GM23338 (cell line): ENCODE measurements around the gene FRAT2. TPM values are rescaled to one million over a fixed set of nuclear protein-coding genes. Genes with fewer than 3 reads are reported as not detected.

Experiments used
- EZH2 ChIP-seq: fragments of 200-600 bp; sonication (generic); IDR thresholded peaks from one replicate; pipeline ENCODE4 v1.8.0; 2017; ENCODE audit warnings: antibody characterized with exemption, mild to moderate bottlenecking, low read depth; ENCODE audit not compliant: unreplicated experiment
- JUNB ChIP-seq: IDR thresholded peaks from one replicate; pipeline ENCODE4 v1.6.1; 2016; ENCODE audit warnings: antibody characterized with exemption; ENCODE audit not compliant: unreplicated experiment
- STAT1 ChIP-seq: IDR thresholded peaks from one replicate; pipeline ENCODE4 v1.6.1; 2016; ENCODE audit warnings: antibody characterized with exemption; ENCODE audit not compliant: unreplicated experiment
- ZNF331 ChIP-seq: fragments of 250-450 bp; sonication (Bioruptor Pico); IDR thresholded peaks from 2 replicates; pipeline ENCODE4 v1.5.0; 2020; ENCODE audit warnings: low read depth, mild to moderate bottlenecking, moderate library complexity
- polyA plus RNA-seq: library from polyadenylated mRNA; unstranded; fragments of >200 nt; fragmentation: Nextera tagmentation; extraction: Ambion mirVana; gene quantifications from 2 replicates; pipeline ENCODE4 v1.2.1, GENCODE V29; 2016
- total RNA-seq: library from RNA; depleted of rRNA; stranded (reverse); fragments of >200 nt; shearing (Covaris generic); gene quantifications from 2 replicates; pipeline ENCODE4 v1.2.3, GENCODE V29; 2014
- TF ChIP-seq, protein P1 (sequence below): fragments of 250-450 bp; sonication (Bioruptor Pico); IDR thresholded peaks from 2 replicates; pipeline ENCODE4 v1.5.0; 2020; ENCODE audit warnings: mild to moderate bottlenecking, moderate library complexity
- TF ChIP-seq, protein P2 (sequence below): IDR thresholded peaks from one replicate; pipeline ENCODE4 v1.6.1; 2018; ENCODE audit warnings: antibody characterized with exemption; ENCODE audit not compliant: unreplicated experiment

The FRAT2 gene
- total and polyA plus RNA-seq, 2 experiments from 2014 or later = 24.5 to 109 TPM

DNA sequence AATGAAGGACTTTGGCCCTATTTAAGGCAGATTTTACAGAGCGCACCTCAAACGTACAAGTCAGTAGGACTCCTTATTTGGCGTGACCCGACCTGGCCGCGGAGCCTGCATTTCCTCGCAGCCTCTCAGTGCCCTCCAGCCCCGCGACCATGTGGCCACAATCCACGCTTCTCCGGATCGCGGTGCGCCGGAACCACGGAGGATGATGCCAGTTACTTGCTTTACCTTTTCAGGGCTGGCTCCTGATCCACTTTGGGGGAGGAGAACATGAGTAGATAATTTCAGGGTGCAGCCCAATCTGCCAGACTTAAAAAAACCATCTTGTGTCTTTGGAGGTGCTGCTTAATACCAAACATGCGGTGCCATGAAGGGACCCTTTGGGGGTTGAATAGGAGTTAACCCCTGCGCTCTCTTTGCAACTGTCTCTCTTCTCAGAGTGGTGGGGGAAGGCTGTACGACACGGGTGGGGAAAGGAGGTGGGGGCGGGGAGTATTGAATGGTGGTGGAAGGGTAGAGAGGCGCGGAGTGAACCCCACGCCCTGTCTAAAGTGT is 14.0 kb downstream of the FRAT2 start (continued):
- TF ChIP-seq, protein P1, sequence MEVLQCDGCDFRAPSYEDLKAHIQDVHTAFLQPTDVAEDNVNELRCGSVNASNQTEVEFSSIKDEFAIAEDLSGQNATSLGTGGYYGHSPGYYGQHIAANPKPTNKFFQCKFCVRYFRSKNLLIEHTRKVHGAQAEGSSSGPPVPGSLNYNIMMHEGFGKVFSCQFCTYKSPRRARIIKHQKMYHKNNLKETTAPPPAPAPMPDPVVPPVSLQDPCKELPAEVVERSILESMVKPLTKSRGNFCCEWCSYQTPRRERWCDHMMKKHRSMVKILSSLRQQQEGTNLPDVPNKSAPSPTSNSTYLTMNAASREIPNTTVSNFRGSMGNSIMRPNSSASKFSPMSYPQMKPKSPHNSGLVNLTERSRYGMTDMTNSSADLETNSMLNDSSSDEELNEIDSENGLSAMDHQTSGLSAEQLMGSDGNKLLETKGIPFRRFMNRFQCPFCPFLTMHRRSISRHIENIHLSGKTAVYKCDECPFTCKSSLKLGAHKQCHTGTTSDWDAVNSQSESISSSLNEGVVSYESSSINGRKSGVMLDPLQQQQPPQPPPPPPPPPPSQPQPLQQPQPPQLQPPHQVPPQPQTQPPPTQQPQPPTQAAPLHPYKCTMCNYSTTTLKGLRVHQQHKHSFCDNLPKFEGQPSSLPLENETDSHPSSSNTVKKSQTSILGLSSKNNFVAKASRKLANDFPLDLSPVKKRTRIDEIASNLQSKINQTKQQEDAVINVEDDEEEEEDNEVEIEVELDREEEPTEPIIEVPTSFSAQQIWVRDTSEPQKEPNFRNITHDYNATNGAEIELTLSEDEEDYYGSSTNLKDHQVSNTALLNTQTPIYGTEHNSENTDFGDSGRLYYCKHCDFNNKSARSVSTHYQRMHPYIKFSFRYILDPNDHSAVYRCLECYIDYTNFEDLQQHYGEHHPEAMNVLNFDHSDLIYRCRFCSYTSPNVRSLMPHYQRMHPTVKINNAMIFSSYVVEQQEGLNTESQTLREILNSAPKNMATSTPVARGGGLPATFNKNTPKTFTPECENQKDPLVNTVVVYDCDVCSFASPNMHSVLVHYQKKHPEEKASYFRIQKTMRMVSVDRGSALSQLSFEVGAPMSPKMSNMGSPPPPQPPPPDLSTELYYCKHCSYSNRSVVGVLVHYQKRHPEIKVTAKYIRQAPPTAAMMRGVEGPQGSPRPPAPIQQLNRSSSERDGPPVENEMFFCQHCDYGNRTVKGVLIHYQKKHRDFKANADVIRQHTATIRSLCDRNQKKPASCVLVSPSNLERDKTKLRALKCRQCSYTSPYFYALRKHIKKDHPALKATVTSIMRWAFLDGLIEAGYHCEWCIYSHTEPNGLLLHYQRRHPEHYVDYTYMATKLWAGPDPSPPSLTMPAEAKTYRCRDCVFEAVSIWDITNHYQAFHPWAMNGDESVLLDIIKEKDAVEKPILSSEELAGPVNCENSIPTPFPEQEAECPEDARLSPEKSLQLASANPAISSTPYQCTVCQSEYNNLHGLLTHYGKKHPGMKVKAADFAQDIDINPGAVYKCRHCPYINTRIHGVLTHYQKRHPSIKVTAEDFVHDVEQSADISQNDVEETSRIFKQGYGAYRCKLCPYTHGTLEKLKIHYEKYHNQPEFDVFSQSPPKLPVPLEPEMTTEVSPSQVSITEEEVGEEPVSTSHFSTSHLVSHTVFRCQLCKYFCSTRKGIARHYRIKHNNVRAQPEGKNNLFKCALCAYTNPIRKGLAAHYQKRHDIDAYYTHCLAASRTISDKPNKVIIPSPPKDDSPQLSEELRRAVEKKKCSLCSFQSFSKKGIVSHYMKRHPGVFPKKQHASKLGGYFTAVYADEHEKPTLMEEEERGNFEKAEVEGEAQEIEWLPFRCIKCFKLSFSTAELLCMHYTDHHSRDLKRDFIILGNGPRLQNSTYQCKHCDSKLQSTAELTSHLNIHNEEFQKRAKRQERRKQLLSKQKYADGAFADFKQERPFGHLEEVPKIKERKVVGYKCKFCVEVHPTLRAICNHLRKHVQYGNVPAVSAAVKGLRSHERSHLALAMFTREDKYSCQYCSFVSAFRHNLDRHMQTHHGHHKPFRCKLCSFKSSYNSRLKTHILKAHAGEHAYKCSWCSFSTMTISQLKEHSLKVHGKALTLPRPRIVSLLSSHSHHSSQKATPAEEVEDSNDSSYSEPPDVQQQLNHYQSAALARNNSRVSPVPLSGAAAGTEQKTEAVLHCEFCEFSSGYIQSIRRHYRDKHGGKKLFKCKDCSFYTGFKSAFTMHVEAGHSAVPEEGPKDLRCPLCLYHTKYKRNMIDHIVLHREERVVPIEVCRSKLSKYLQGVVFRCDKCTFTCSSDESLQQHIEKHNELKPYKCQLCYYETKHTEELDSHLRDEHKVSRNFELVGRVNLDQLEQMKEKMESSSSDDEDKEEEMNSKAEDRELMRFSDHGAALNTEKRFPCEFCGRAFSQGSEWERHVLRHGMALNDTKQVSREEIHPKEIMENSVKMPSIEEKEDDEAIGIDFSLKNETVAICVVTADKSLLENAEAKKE (CRISPR knock-in tag) = no peak
- TF ChIP-seq JUNB (no peak), EZH2 (no peak), STAT1 (no peak), ZNF331 (CRISPR knock-in tag) (no peak)
- TF ChIP-seq, protein P2, sequence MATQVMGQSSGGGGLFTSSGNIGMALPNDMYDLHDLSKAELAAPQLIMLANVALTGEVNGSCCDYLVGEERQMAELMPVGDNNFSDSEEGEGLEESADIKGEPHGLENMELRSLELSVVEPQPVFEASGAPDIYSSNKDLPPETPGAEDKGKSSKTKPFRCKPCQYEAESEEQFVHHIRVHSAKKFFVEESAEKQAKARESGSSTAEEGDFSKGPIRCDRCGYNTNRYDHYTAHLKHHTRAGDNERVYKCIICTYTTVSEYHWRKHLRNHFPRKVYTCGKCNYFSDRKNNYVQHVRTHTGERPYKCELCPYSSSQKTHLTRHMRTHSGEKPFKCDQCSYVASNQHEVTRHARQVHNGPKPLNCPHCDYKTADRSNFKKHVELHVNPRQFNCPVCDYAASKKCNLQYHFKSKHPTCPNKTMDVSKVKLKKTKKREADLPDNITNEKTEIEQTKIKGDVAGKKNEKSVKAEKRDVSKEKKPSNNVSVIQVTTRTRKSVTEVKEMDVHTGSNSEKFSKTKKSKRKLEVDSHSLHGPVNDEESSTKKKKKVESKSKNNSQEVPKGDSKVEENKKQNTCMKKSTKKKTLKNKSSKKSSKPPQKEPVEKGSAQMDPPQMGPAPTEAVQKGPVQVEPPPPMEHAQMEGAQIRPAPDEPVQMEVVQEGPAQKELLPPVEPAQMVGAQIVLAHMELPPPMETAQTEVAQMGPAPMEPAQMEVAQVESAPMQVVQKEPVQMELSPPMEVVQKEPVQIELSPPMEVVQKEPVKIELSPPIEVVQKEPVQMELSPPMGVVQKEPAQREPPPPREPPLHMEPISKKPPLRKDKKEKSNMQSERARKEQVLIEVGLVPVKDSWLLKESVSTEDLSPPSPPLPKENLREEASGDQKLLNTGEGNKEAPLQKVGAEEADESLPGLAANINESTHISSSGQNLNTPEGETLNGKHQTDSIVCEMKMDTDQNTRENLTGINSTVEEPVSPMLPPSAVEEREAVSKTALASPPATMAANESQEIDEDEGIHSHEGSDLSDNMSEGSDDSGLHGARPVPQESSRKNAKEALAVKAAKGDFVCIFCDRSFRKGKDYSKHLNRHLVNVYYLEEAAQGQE = no peak
